Glomerular visceral epithelial cell (primary cell): ENCODE measurements around the gene AGO1.

Experiments used
- DNase-seq: peaks from one replicate; pipeline ENCODE4 v3.0.0-alpha.2; 2016; ENCODE audit errors: extremely low spot score

Gene AGO1

DNA sequence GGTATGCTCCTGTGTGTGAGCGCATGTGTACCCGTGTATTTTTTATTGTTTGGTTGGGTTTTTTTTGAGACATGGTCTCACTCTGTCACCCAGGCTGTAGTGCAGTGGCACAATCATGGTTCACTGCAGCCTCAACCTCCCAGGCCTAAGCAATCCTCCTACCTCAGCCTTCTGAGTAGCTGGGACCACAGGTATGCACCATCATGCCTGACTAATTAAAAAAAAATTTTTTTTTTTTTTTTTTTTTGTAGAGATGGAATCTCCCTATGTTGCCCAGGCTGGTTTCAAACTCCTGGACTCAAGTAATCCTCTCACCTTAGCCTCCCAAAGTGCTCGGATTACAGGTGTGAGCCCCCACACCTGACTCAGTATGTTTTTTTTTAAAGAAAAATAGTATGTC, 89.6 kb downstream of the AGO1 start:
- DNase-seq: peak; percentile 4

DNA sequence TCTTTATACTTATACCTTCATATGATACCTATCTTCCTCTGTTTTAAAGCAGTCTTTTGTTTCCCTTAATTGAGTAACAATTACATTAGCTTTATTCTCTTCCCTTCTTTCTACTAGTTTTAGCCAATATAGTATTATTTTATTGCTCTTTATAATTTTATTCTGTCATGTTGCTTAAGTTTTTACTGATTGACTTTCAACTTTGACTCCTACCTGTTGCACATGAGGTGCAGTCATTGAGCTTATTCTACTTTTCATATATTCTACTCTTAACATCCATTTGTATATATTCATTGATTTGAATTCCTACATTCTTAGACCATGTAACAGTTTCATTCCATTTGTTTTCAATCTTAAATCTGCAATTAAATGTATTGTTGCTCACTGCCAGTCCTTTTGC, 97.1 kb downstream of the AGO1 start:
- no peak for DNase-seq
